Lower leg skin (tissue), 4 donors: ENCODE data around the gene PANX1. TPM values are rescaled to one million over a fixed set of nuclear protein-coding genes. Genes with fewer than 3 reads are reported as not detected.

Experiments
- DNase-seq, 2 donors: peaks; one replicate each; pipeline ENCODE4 v3.0.0-alpha.2; 2019; ENCODE audit warnings: low spot score in 2 of 2
- H3K4me3 ChIP-seq: fragments of 200-600 bp; sonication (generic); 2 replicates; pipeline ENCODE4 v1.5.1; 2017; ENCODE audit warnings: mild to moderate bottlenecking, low read depth; ENCODE audit not compliant: poor library complexity, severe bottlenecking
- POLR2A ChIP-seq, 2 donors: fragments of 450-650 bp; IDR thresholded peaks; one replicate each; pipeline ENCODE4 v1.6.1; 2016 to 2017; ENCODE audit warnings: antibody characterized with exemption in 2 of 2, mild to moderate bottlenecking in 1 of 2, moderate library complexity in 1 of 2
- WGBS, 2 donors: methylation state at CpG; one replicate each; pipeline ENCODE4 v1.1.5; 2018; 5-methylcytosine and 5-hydroxymethylcytosine counted together
- intact Hi-C: fragments of 100-400 bp; cut with DNase I; formaldehyde crosslinking; loops from one replicate; pipeline ENCODE4 v1.15.0; 2023; ENCODE audit warnings: low total_unique reads
- total RNA-seq, 4 donors: library from RNA; depleted of rRNA; stranded (reverse); fragments of >200 nt; gene quantifications; one replicate each; pipeline ENCODE4 v1.1.0, GENCODE V29; 2016
- TF ChIP-seq, protein P1 (sequence below), 3 donors: fragments of 450-650 bp; IDR thresholded peaks; one replicate each; pipeline ENCODE4 v1.5.1; 2016; ENCODE audit warnings: antibody characterized with exemption in 3 of 3, mild to moderate bottlenecking in 3 of 3, moderate library complexity in 2 of 3

The PANX1 gene
- total RNA-seq, 4 donors from 2014 or later = 15.1 to 27.7 (median 21.6) TPM

GRCh38 chr11:94133752-94134151, 5.1 kb downstream of the PANX1 start:
- H3K4me3 ChIP-seq = no peak overlapping the region
- TF ChIP-seq POLR2A (IDR thresholded peaks at IDR 0.05) = no peak
- TF ChIP-seq, protein P1, sequence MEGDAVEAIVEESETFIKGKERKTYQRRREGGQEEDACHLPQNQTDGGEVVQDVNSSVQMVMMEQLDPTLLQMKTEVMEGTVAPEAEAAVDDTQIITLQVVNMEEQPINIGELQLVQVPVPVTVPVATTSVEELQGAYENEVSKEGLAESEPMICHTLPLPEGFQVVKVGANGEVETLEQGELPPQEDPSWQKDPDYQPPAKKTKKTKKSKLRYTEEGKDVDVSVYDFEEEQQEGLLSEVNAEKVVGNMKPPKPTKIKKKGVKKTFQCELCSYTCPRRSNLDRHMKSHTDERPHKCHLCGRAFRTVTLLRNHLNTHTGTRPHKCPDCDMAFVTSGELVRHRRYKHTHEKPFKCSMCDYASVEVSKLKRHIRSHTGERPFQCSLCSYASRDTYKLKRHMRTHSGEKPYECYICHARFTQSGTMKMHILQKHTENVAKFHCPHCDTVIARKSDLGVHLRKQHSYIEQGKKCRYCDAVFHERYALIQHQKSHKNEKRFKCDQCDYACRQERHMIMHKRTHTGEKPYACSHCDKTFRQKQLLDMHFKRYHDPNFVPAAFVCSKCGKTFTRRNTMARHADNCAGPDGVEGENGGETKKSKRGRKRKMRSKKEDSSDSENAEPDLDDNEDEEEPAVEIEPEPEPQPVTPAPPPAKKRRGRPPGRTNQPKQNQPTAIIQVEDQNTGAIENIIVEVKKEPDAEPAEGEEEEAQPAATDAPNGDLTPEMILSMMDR (IDR thresholded peaks at IDR 0.05) = no peak
- WGBS, 2 donors = 86 to 93% methylated on average over 4 of the region's 4 CpGs
- no peak for DNase-seq
- intact Hi-C loops = no loop called here

DNA sequence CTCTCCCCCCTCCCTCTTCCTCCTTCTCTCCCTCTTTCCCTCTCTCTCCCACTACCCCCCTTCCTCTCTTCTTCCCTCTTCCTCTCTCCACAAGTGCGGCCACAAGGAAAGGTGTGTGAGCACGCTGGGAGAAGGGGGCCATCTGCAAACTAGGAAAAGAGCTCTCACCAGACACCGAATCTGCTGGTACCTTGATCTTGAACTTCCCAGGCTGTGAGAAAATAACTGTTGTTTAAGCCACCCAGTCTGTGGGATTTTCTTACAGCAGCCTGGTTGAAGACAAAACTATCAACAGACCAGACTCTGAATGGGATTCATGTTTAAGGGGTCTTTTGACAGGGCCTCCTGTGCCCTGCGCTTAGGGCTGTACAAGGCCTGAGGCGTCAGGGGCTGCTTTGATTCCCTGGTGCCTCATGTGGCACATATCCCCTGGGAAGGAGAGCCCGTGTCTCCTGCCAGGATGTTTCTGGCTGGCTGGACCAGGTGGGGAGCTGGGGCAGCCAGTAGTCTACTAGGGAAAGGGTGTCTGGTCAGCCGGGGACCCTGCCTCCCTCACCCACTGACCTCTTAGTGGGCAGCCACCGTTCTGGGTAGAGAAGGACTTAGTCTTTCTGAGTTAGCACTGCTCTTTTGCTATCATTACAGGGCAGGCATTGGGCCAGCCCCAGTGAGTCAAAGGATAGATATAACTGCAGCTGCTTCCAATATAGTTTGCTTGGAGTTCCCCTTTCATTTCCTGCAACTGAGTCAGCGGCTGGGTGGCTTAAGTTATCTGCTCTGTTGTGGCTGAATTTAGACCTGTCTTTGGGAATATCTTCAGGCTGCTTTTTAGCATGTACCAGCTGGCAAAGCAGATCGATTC, 6.2 kb downstream of the PANX1 start:
- TF ChIP-seq POLR2A (IDR thresholded peaks at IDR 0.05) = no peak
- TF ChIP-seq, protein P1 (IDR thresholded peaks at IDR 0.05) = no peak
- DNase-seq = peak; percentile 75 to 94
- 27 to 33% methylated on average over 10 of the region's 10 CpGs for WGBS, 2 donors
- intact Hi-C loops = no loop called here
- H3K4me3 ChIP-seq = no peak overlapping the region

DNA sequence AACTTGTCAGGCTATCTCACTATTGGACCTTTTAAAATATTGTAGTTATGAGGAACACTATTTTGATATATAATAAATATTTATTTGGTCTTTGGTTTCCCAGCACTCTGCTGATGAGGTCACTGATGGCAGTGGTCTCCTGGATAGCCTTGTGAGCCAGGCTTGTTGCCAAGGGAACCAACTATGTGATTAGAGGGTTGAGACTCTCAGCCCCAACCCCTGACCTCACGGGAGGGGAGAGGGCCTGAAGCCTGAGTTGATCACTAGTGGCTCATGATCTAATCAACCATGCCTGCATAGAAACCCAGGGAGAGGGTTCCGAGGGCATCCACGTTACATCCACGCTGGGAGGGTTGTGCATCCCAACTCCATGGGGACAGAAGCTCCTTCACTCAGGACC, 10.8 kb downstream of the PANX1 start:
- intact Hi-C loops = no loop called here
- TF ChIP-seq POLR2A (IDR thresholded peaks at IDR 0.05) = no peak
- TF ChIP-seq, protein P1 (IDR thresholded peaks at IDR 0.05) = no peak
- WGBS, 2 donors = 80 to 93% methylated on average over 4 of the region's 4 CpGs

DNA sequence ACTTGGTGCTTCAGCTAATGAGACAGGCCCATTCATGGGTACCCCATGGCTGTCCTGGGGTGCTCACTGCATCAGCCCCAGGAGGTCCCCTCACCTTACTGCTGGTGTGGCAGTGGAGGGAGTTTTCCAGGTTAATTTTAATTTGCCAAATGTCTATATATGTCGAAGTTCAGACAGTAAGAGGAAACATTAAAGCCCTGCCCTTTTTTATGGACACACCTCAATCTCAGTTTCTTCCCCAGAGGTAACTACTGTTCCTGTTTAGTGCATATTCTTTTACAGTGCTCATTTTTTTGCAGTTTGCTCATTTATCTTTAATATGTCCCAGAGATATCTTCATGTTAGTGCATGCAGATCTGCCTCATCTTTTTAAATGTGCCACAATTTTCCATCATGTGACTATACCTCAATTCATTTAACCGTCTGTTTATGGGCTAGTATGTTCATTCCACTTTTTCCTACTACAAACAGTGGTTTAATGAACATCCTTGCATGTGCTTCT, 11.6 kb downstream of the PANX1 start:
- DNase-seq = no peak
- 41 to 46% methylated on average over 2 of the region's 2 CpGs for WGBS, 2 donors
- H3K4me3 ChIP-seq = no peak overlapping the region
- TF ChIP-seq, protein P1 (IDR thresholded peaks at IDR 0.05) = no peak
- TF ChIP-seq POLR2A (IDR thresholded peaks at IDR 0.05) = no peak
- intact Hi-C loops = no loop called here

More for the DNA sequence above, 10.8 kb downstream of the PANX1 start:
- no peak for DNase-seq
- H3K4me3 ChIP-seq = no peak overlapping the region

DNA sequence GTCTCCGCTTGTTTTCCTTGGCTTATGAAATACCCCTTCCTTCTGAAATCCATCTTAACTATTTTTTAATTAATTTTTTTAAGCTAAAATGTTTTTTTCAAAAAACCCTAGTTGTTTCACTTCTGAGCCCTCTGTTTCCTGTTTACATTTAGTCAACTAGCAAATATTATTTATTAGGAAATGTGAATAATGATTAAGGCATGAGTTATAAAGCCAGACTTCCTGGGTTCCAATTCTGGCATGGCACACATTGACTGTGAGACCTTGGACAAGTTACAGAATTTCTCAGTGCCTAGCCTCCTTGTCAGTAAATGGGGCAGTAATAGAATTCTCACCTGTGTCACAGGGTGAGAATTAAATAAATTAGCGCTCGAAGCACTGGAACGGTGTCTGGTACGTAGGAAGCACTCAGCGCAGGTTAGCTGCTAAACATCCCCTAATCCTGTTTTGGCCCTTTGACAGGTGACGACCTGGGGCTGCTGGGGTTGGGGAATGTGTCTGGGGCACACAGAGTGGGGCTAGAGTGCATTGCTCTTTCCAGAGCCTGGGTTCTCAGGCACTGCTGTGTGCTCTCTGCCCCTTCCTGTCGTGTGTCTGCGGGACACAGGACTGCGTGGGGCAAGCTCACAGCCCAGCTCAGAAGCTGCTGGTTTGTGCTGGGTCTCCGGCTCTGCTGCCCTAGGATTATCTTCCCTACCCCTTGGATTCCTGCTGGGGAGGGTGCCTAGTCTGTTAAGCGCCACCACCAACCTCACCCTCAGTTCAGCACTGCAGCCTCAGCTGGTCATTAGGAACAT, 13.1 kb downstream of the PANX1 start:
- no peak for TF ChIP-seq POLR2A (IDR thresholded peaks at IDR 0.05)
- TF ChIP-seq, protein P1 (IDR thresholded peaks at IDR 0.05) = no peak
- DNase-seq = no peak
- WGBS, 2 donors = 88 to 93% methylated on average over 12 of the region's 12 CpGs
- no peak overlapping the region for H3K4me3 ChIP-seq
- intact Hi-C loops = no loop called here
